HG03354 (cell line): ENCODE measurements around the gene PRKAR1B.
"Not testable (repeated sequence)": the region's sequence is repeated elsewhere in the genome, so short reads cannot be mapped to it uniquely, and the experiment has no call there.

Source experiments
- ATAC-seq: cut with Tn5 transposase; IDR thresholded peaks from one replicate; pipeline ENCODE4 v1.9.1; 2021; ENCODE audit warnings: mild to moderate bottlenecking; ENCODE audit not compliant: unreplicated experiment, poor library complexity, severe bottlenecking

PRKAR1B gene

DNA sequence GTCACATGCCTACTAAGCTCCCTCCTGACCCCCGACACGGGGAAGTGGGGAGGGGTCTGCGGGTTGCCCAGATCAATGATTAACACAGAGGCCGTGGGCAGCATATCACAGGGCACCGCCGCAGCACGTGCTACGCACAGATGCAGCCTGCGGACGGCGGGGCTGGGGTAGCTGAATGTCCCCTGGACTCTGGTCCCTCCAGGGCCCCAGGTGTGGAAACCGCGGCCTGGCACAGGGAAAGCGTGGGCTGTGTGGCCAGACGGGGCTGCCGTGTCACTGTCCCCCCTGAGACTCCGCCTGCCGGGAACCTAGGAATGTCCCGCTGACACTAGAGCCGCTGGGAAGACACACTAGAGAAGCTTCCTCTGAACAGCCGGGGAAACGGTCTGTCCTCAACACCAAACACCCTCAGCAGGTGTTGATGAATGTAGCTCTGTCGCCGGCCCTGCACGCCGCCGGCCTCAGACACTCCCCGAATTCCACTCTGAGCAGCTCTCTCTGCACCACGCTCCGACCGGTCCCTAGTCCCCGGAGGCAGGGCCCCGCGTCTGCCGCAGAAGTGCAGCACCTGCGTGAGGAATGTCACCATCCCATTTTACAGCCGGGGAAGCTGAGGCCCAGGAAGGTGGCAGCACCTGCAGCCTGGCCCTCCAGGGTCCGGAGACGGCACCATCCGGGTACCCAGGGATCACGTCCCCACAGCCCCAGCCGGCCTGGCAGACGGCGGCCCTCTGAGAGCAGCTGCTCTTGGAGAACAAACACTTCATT is 174.0 kb downstream of the PRKAR1B start:
- ATAC-seq, result no peak

GRCh38 chr7:552151-552867 is 174.8 kb downstream of the PRKAR1B start:
- not testable (repeated sequence) for ATAC-seq

GRCh38 chr7:551615-551970 is 175.5 kb downstream of the PRKAR1B start:
- ATAC-seq, result not testable (repeated sequence)

DNA sequence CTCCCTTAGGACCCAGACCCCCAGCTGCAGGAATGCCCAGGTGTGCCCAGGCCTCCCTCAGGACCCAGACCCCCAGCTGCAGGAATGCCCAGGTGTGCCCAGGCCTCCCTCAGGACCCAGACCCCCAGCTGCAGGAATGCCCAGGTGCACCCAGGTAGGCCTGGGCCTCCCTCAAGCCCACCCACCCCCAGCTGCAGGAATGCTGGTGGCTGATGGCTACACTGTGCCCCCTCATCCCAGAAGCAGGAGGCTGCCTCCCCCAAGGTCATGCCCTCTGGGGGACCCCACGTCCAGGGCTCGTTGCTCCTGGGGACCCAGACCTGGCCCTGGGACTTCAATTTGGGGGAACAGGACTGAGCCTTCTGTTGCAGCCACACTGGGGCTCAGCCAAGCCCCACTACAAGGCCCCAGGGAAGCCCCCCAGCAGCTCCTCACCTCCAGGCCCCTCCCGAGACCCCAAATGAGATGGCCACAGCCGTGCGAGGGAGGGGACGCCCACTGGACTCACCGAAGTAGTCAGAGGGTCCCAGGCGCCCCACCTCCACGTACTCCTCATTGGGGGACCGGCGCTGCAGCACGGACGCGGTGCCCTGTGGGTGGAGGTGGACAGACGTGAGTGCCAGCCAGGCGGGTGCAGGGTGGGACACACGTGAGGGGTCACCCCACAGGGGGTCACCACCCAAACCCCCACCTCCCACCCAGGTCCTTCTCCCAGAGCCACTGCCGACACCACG is 176.0 kb downstream of the PRKAR1B start:
- no peak for ATAC-seq

DNA sequence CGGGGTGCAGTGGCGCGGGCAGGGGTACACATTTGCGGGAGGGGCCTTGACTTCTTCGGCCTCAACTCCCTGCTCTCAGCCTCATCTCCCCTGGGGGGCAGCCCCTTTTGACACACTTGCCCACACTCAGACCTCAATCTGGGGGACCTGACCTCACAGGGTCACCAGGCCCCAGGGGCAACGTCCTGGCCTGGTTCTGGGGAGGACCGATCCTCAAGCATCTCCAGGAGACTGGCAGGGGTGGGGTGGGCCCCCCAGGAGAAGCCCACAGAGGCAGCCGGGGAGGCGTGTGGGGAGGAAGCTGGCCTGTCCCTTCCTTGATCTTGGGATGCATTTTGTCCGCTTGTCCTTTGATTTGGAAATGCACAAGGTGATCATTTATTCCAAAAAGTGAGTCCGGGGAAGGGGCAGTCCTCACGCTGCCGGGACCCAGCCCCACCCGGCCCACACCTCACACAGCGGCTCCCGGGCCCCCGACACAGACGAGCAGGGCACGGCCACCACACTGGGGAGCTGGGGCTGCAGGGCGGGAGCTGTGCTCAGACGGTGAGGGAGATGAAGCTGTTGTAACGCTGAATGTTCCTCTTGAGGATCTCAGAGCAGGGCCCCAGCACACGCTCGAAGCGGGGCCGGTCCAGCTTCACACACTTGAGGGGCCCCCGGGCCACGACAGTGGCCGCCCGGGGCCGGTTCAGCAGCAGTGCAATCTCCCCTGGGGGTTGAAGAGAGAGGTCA is 177.0 kb downstream of the PRKAR1B start:
- no peak for ATAC-seq

DNA sequence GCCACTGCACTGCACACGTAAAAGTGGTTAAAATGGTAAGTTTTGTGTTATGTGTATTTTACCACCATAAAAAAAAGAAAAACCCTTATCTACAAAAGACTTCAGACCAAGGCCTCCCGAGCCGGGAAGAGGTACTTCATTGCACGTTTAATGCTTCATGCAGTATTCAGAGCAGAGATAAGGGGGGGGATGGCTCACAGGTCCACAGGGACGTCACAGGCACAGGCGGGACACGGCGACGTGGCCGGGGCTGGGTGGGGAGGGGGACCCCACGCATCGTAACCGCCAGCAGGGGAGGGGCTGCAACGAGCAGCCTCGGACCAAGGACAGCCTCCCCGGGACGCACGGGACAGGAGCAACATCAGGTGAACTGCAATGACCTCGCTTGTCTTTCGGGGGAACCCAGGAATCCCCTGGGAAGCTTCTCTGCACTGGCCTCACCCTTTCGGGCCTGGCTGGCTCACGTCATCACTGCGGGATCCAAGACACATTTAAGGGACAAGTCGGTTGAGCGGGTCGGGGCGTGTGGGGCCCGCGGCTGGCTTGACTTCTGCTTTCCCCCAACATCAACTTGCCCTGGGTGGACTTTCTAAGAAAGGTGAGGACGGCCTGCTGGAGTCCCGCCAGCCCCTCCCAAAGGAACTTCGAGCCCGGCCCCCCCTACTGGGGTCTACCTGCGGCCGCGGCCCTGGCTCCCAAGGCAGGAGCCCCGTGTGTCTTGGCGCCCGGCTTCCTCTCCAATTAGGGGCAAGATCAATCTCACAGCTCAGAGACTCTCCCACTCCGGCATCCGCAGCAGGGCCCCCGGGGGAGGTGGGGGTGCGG is 177.8 kb downstream of the PRKAR1B start:
- no peak for ATAC-seq

DNA sequence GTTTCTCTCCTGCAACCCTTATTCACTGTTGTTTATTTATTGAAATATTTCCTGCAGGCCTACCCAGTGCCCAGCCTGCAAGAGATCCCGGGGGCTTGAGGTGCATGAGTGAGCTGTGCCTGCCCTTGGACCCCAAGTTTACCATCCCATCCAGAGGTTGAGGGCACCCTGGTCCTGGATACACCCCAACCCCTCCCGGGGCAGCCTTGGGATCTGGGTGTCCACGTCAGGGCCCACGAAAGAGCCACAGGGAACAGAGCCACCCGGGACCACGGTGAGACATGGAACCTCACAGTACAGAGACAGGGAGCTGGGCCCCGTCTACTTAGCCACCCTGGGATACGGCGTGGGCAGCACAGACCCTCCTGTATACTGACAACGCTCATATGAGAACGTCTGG is 178.7 kb downstream of the PRKAR1B start:
- ATAC-seq, result no peak

GRCh38 chr7:545470-545869 is 181.6 kb downstream of the PRKAR1B start:
- no peak for ATAC-seq

GRCh38 chr7:544338-545221 is 182.5 kb downstream of the PRKAR1B start:
- no peak for ATAC-seq

DNA sequence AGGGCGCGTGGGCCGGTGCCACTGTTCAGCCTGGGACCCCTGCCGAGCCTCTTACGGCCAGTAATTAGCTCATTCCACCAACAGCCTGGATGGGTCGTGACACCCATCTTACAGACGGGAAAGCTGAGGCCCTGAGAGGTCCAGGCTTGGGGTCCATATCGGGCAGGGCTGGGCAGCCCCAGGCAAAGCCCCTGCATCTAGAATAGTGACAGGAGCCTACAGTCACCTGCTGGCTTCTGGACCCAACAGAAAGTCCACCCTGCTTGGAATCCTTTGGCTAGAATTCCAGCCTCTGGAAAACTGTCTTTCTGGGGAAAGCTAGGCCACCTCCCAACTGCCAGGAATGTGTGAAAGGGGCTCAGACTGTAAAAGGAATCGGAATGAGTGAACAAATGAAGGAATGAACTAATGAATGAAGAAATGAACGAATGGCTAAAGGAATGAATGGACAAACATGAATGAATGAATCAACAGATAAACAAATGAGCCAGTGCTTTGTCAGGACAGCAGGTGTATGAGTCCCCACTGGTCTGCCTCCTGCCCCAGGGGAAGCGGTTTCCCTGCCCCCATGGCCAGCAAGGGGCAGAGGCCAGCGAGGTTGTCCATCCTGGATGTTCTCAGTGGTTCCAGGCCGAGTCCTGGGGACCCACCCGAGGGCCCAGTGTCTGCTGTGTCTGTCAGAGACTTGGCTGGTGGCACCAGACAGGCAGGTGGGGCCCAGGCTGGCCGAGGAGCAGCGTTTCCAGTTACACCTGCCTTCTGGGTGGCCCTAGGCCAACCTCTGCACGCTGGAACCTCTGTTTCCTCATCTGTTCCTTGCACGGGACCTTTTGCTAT is 183.4 kb downstream of the PRKAR1B start:
- no peak for ATAC-seq

- ATAC-seq, result no peak
Observed at GRCh38 chr7:542713-543500, 184.2 kb downstream of the PRKAR1B start.

DNA sequence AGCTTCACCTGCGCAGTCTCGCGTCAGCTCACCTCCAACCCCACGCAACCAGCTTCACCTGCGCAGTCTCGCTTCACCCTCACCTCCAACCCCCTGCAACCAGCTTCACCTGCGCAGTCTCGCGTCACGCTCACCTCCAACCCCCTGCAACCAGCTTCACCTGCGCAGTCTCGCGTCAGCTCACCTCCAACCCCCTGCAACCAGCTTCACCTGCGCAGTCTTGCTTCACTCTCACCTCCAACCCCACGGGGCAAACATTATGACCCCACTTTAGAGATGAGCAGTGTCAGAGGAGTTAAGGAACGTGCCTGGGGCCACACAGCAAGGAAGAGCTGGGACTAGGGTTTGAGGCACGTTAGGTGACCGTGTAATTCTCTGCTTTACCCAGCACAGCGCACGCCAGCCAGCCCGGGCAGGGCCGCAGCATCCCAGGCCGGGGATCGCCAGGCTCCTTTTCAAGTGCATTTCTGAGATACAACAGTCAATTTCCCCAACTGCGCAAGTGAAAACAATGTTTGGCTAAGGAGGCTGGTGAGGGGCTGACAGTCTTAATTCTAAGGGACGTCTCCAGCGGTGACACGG is 184.9 kb downstream of the PRKAR1B start:
- no peak for ATAC-seq

DNA sequence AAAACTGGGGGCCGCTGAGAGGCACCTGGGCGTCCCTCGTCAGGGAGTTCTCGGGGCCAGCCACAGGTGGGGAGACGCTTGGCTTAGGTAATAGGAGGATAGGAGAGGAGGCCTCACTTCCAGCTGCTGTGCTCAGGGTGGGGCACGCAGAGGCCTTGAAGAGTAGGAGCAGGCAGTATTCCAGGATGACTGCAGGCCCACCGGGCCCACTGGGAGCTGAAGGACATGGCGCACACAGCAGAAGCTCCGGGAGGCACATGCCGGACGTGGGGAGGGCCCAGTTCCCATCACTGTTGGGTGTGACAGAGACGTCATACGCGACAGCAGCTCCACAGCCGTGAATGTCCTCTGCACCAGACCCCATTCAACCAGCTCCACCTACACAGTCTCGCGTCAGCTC is 185.4 kb downstream of the PRKAR1B start:
- no peak for ATAC-seq

- no peak for ATAC-seq
Observed at GRCh38 chr7:540997-541396, 186.1 kb downstream of the PRKAR1B start.

DNA sequence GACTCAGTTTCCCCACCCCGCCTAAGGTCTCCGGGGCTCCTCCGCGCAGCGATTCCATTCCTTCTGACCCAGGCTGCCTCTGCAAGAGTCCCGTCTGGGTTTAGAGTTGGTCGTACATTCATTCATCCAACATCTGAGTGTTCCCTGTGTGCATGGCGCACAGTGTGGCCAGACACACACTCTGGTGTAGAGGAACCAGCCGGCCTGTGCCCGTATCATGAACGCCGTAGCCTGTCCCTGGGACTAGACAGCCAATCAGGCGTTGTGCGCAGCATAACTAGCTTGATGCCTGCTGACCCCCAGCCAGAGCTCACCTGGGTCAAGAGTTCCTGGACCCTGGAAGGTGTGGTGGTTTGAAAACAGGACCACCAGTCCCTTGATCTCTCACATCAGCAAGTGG is 186.5 kb downstream of the PRKAR1B start:
- ATAC-seq, result no peak

- ATAC-seq, result no peak
Observed at GRCh38 chr7:539731-540411, 187.2 kb downstream of the PRKAR1B start.
